GM12872 (cell line): ENCODE results near the gene PFKL.

Experiments used
- TF ChIP-seq, protein P1 (sequence below): IDR thresholded peaks from 3 replicates; pipeline ENCODE4 v1.5.1; 2011; ENCODE audit warnings: low read depth, mild to moderate bottlenecking, low read length, moderate library complexity; ENCODE audit not compliant: insufficient read depth

PFKL gene

GRCh38 chr21:44368711-44369446, 69.0 kb downstream of the PFKL start:
- TF ChIP-seq, protein P1, sequence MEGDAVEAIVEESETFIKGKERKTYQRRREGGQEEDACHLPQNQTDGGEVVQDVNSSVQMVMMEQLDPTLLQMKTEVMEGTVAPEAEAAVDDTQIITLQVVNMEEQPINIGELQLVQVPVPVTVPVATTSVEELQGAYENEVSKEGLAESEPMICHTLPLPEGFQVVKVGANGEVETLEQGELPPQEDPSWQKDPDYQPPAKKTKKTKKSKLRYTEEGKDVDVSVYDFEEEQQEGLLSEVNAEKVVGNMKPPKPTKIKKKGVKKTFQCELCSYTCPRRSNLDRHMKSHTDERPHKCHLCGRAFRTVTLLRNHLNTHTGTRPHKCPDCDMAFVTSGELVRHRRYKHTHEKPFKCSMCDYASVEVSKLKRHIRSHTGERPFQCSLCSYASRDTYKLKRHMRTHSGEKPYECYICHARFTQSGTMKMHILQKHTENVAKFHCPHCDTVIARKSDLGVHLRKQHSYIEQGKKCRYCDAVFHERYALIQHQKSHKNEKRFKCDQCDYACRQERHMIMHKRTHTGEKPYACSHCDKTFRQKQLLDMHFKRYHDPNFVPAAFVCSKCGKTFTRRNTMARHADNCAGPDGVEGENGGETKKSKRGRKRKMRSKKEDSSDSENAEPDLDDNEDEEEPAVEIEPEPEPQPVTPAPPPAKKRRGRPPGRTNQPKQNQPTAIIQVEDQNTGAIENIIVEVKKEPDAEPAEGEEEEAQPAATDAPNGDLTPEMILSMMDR, result no peak

GRCh38 chr21:44370027-44370735, 70.3 kb downstream of the PFKL start:
- TF ChIP-seq, protein P1, result no peak

DNA sequence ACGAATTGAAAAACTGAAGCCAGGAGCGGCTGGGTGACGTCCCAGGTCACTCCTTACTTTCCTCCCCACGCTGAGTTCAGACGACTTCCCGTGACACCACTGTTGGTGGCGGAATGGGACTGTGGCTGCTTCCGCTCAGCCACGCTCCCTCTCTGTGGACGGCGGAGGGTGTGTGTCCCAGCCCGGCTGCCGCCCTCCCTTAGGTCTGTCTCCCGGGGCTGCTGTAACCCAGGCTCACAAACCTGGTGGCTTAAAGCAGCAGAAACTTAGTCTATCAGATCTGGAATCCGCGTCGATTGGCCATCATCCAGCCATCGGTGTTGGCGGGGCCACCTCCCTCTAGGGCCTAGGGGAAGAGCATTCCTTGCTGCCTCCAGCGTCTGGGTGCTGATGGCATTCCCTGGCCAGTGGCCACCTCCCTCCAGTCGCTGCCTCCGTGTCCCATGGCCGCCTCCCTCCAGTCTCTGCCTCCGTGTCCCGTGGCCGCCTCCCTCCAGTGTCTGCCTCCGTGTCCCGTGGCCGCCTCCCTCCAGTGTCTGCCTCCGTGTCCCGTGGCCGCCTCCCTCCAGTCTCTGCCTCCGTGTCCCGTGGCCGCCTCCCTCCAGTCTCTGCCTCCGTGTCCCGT, 71.0 kb downstream of the PFKL start:
- TF ChIP-seq, protein P1, result no peak

GRCh38 chr21:44371596-44371995, 71.7 kb downstream of the PFKL start:
- TF ChIP-seq, protein P1, result no peak

GRCh38 chr21:44372616-44373015, 72.8 kb downstream of the PFKL start:
- TF ChIP-seq, protein P1, result no peak

DNA sequence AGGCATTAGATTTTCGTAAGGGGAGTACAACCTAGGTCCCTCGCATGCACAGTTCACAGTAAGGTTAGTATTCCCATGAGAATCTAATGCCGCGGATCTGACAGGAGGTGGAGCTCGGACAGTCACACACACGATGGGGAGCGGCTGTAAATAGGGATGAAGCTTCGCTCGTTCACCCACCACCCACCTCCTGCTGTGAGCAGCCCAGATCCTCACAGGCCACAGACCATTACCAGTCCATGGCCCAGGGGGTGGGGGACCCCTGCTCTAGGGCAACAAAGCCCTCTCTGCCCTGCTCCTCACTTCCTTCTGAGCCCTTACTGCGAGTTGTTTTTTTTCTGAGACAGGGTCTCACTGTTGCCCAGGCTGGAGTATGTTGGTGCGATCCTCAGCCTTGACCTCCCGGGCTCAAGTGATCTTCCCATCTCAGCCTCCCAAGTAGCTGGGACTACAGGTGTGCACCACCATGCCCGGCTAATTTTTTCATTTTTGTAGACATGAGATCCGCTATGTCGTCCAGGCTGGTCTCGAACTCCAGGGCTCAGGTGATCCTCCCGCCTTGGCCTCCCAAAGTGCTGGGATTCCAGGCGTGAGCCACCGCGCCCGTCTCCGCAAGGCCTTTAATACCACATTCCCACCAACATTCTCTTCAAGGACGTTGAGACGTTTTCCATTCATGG, 74.9 kb downstream of the PFKL start:
- TF ChIP-seq, protein P1, result no peak

GRCh38 chr21:44375281-44375651, 75.4 kb downstream of the PFKL start:
- TF ChIP-seq, protein P1, result no peak
